WTC11 (cell line): ENCODE results near the gene KRT32. TPM values are rescaled to one million over a fixed set of nuclear protein-coding genes. Genes with fewer than 3 reads are reported as not detected.

ENCODE experiments used
- ATAC-seq: fragments of 200-7000 bp; cut with Tn5 transposase; 2 replicates; pipeline ENCODE4 v1.10.0; 2021; ENCODE audit warnings: mild to moderate bottlenecking, moderate library complexity
- CTCF ChIA-PET: fragments of 300-600 bp; sonication (Branson Sonifier 250); formaldehyde crosslinking; loops from one replicate; lab custom pipeline; 2021; ENCODE audit warnings: antibody characterized with exemption; lab: Charles Lee
- POLR2A ChIA-PET: fragments of 350-600 bp; sonication (Branson Sonifier 250); formaldehyde crosslinking; loops from one replicate; lab custom pipeline; 2021; ENCODE audit warnings: antibody characterized with exemption; lab: Charles Lee
- DNase-seq: peaks from one replicate; pipeline ENCODE4 v3.0.0; 2021; ENCODE audit warnings: low spot score
- H3K27ac Mint-ChIP-seq: 2 replicates; pipeline ENCODE4 v1.8.0; 2021; ENCODE audit warnings: mixed read lengths
- H3K27me3 Mint-ChIP-seq: 2 replicates; pipeline ENCODE4 v1.8.0; 2021; ENCODE audit warnings: low read depth, mild to moderate bottlenecking, moderate library complexity, mixed read lengths
- H3K36me3 Mint-ChIP-seq: 2 replicates; pipeline ENCODE4 v1.8.0; 2021; ENCODE audit warnings: mixed read lengths
- H3K4me1 Mint-ChIP-seq: 2 replicates; pipeline ENCODE4 v1.8.0; 2022; ENCODE audit warnings: mixed read lengths
- H3K4me3 Mint-ChIP-seq: 2 replicates; pipeline ENCODE4 v1.8.0; 2021; ENCODE audit warnings: mild to moderate bottlenecking, moderate library complexity, mixed read lengths
- H3K9me3 Mint-ChIP-seq: 2 replicates; pipeline ENCODE4 v1.8.0; 2021; ENCODE audit warnings: mixed read lengths
- EMX1 ChIP-seq: fragments of 250-450 bp; sonication (Bioruptor Pico); IDR thresholded peaks from 2 replicates; pipeline ENCODE4 v1.8.0; 2021; ENCODE audit warnings: mild to moderate bottlenecking
- MYBL2 ChIP-seq: sonication (generic); formaldehyde crosslinking; IDR thresholded peaks from 2 replicates; pipeline ENCODE4 v1.8.1; 2023; ENCODE audit warnings: mild to moderate bottlenecking, moderate library complexity, missing genetic modification reagents
- NR1H2 ChIP-seq: sonication (generic); formaldehyde crosslinking; IDR thresholded peaks from 2 replicates; pipeline ENCODE4 v1.9.0; 2021; ENCODE audit warnings: mild to moderate bottlenecking, moderate library complexity, missing genetic modification reagents
- SMAD3 ChIP-seq: sonication (generic); formaldehyde crosslinking; IDR thresholded peaks from 2 replicates; pipeline ENCODE4 v1.8.0; 2022; ENCODE audit warnings: missing genetic modification reagents, mild to moderate bottlenecking, borderline replicate concordance
- SOX15 ChIP-seq: fragments of 250-450 bp; sonication (Bioruptor Pico); IDR thresholded peaks from 2 replicates; pipeline ENCODE4 v1.9.0; 2021; ENCODE audit warnings: mild to moderate bottlenecking
- TEAD4 ChIP-seq: sonication (generic); formaldehyde crosslinking; IDR thresholded peaks from 2 replicates; pipeline ENCODE4 v1.8.0; 2022; ENCODE audit warnings: mild to moderate bottlenecking, missing genetic modification reagents
- total RNA-seq: library from RNA; stranded (reverse); gene quantifications from 3 replicates; pipeline ENCODE4 v1.2.3, GENCODE V29; 2021
- TF ChIP-seq, protein P1 (sequence below): fragments of 250-450 bp; sonication (Bioruptor Pico); IDR thresholded peaks from 2 replicates; pipeline ENCODE4 v1.9.0; 2021; ENCODE audit warnings: mild to moderate bottlenecking, borderline replicate concordance
- TF ChIP-seq, protein P2 (sequence below): sonication (generic); formaldehyde crosslinking; IDR thresholded peaks from 2 replicates; pipeline ENCODE4 v1.8.1; 2022; ENCODE audit warnings: mild to moderate bottlenecking, moderate library complexity, missing genetic modification reagents
- TF ChIP-seq, protein P3 (sequence below): fragments of 250-450 bp; sonication (Bioruptor Pico); IDR thresholded peaks from 2 replicates; pipeline ENCODE4 v1.9.0; 2021; ENCODE audit warnings: mild to moderate bottlenecking
- TF ChIP-seq, protein P4 (sequence below): sonication (generic); formaldehyde crosslinking; IDR thresholded peaks from 2 replicates; pipeline ENCODE4 v1.8.0; 2023; ENCODE audit warnings: mild to moderate bottlenecking, missing genetic modification reagents

Gene KRT32
- total RNA-seq, 1 experiment from 2014 or later: not detected

DNA sequence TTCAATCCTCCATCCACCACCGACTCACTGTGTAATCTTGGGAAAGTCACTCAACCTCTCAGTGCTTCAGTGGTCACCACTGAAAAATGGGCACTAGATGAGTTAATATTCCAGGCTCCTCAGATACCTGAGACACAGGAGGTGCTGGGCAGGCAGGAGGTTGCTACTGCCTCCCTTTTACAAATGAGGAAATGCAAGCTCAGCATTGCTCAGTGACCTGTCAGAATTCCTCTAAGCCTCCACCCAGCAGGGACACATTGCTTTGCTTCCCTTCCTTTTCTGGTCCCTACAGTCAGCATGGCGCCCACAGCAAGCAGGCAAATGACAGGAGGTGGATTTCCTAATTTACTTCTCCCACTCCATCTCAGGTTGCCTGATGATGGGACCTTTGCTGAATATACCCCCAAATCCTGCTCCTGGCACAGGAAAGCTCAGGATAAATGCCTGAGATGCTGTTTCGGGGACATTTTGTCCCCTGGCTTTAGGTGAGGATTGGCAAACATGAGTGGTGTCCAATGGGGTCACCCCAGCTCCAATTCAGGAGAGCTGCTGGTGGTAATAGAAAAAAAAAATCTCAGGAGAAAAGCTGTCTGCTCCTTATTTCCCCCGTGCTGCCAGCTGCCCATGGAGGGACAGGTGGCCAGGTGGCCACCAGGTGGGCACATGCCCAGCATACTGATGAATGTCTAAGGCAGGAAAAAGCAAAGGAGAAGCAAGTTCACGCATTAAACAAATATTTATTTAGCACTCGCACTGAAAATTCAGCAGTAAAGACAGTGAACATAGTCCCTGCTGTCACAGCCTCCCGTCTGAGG, 43.3 kb upstream of the KRT32 start:
- CTCF ChIA-PET: interaction anchor here (0.7 to 15.4 kb wide), 8 partner anchors 19 to 187 kb away, joined by 3 to 116 read pairs (median 4); partner anchors contain the start of gene KRT19
- Mint-ChIP-seq H3K9me3 (no peaks in the 10 kb centered on the region), H3K36me3 (no peaks in the 10 kb centered on the region), H3K27ac (peak overlapping the region; percentile 41; the same call in 1 of the 2 replicates), H3K27me3 (no peaks in the 10 kb centered on the region; the same call in 1 of the 2 replicates), H3K4me1 (peaks cover 22% of the 10 kb centered on the region), H3K4me3 (no peak overlapping the region)
- TF ChIP-seq, protein P1, sequence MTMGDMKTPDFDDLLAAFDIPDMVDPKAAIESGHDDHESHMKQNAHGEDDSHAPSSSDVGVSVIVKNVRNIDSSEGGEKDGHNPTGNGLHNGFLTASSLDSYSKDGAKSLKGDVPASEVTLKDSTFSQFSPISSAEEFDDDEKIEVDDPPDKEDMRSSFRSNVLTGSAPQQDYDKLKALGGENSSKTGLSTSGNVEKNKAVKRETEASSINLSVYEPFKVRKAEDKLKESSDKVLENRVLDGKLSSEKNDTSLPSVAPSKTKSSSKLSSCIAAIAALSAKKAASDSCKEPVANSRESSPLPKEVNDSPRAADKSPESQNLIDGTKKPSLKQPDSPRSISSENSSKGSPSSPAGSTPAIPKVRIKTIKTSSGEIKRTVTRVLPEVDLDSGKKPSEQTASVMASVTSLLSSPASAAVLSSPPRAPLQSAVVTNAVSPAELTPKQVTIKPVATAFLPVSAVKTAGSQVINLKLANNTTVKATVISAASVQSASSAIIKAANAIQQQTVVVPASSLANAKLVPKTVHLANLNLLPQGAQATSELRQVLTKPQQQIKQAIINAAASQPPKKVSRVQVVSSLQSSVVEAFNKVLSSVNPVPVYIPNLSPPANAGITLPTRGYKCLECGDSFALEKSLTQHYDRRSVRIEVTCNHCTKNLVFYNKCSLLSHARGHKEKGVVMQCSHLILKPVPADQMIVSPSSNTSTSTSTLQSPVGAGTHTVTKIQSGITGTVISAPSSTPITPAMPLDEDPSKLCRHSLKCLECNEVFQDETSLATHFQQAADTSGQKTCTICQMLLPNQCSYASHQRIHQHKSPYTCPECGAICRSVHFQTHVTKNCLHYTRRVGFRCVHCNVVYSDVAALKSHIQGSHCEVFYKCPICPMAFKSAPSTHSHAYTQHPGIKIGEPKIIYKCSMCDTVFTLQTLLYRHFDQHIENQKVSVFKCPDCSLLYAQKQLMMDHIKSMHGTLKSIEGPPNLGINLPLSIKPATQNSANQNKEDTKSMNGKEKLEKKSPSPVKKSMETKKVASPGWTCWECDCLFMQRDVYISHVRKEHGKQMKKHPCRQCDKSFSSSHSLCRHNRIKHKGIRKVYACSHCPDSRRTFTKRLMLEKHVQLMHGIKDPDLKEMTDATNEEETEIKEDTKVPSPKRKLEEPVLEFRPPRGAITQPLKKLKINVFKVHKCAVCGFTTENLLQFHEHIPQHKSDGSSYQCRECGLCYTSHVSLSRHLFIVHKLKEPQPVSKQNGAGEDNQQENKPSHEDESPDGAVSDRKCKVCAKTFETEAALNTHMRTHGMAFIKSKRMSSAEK: no peak
- TF ChIP-seq SOX15 (no peak), EMX1 (CRISPR knock-in tag) (no peak), SMAD3 (CRISPR knock-in tag) (no peak), MYBL2 (CRISPR knock-in tag) (no peak), NR1H2 (CRISPR knock-in tag) (no peak)
- TF ChIP-seq, protein P2, sequence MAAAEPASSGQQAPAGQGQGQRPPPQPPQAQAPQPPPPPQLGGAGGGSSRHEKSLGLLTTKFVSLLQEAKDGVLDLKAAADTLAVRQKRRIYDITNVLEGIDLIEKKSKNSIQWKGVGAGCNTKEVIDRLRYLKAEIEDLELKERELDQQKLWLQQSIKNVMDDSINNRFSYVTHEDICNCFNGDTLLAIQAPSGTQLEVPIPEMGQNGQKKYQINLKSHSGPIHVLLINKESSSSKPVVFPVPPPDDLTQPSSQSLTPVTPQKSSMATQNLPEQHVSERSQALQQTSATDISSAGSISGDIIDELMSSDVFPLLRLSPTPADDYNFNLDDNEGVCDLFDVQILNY (CRISPR knock-in tag): no peak
- TF ChIP-seq, protein P3, sequence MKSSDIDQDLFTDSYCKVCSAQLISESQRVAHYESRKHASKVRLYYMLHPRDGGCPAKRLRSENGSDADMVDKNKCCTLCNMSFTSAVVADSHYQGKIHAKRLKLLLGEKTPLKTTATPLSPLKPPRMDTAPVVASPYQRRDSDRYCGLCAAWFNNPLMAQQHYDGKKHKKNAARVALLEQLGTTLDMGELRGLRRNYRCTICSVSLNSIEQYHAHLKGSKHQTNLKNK (CRISPR knock-in tag): no peak
- DNase-seq: no peak
- ATAC-seq: peak; percentile 72
- POLR2A ChIA-PET: interaction anchor here (0.6 to 1.0 kb wide), 2 partner anchors 18 to 629 kb away, joined by 3 to 6 read pairs; partner anchors contain the start of gene KRT19

DNA sequence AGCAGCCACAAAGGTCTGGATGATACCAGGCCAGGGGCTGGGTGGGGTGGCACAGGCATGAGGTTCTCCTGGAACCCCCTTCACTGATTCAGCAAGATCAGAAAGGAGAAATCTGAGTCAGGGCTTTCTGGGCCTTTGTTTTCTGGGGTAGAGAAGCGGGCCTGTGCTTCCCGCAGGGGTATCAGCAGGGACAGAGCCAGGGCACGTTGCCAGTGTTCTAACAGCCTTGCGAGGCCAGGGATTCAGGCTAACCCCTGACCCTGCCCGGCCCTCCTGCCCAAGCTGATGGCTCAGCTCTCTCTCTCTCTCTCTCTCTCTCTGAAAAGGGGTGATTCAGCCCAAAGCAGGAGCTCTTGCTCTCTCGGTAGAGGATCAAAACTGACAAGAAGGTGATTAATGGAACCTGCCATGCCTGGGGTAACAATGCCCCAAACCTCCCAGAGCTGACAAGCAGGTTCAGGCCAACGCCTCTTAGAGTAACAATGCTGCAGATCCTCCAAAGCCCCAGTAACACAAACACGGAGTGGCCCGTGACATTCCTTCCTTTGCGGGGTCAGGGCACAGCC, 40.2 kb upstream of the KRT32 start:
- CTCF ChIA-PET: interaction anchor here (0.6 to 15.4 kb wide), 4 partner anchors 20 to 155 kb away, joined by 3 to 116 read pairs (median 9); no protein-coding TSS in a partner anchor
- no peaks in the 10 kb centered on the region for H3K36me3 Mint-ChIP-seq
- no peak overlapping the region for H3K4me3 Mint-ChIP-seq
- TF ChIP-seq, protein P4, sequence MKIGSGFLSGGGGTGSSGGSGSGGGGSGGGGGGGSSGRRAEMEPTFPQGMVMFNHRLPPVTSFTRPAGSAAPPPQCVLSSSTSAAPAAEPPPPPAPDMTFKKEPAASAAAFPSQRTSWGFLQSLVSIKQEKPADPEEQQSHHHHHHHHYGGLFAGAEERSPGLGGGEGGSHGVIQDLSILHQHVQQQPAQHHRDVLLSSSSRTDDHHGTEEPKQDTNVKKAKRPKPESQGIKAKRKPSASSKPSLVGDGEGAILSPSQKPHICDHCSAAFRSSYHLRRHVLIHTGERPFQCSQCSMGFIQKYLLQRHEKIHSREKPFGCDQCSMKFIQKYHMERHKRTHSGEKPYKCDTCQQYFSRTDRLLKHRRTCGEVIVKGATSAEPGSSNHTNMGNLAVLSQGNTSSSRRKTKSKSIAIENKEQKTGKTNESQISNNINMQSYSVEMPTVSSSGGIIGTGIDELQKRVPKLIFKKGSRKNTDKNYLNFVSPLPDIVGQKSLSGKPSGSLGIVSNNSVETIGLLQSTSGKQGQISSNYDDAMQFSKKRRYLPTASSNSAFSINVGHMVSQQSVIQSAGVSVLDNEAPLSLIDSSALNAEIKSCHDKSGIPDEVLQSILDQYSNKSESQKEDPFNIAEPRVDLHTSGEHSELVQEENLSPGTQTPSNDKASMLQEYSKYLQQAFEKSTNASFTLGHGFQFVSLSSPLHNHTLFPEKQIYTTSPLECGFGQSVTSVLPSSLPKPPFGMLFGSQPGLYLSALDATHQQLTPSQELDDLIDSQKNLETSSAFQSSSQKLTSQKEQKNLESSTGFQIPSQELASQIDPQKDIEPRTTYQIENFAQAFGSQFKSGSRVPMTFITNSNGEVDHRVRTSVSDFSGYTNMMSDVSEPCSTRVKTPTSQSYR (CRISPR knock-in tag): no peak
- no peak for TF ChIP-seq TEAD4
- H3K4me1 Mint-ChIP-seq: peaks cover 17% of the 10 kb centered on the region
- no peak overlapping the region for H3K27ac Mint-ChIP-seq
- DNase-seq (no peak), ATAC-seq (no peak)
- POLR2A ChIA-PET: interaction anchor here (0.5 kb wide), 1 partner anchor 11 kb away, joined by 3 read pairs; the partner anchor contains the start of gene KRT15
- H3K9me3 Mint-ChIP-seq: no peaks in the 10 kb centered on the region
- H3K27me3 Mint-ChIP-seq: no peaks in the 10 kb centered on the region; the same call in 1 of the 2 replicates
